OCI-LY3 (cell line): Measurements from ENCODE around the gene RREB1.
A peak's percentile ranks its signal among the peaks of the same experiment; 100 is the strongest.
"Not testable (repeated sequence)": the region's sequence is repeated elsewhere in the genome, so short reads cannot be mapped to it uniquely, and the experiment has no call there.

Experiments used
- H2AFZ ChIP-seq: fragments of 200-600, 300-600 bp; shearing (Covaris generic); 2 replicates; pipeline ENCODE4 v1.6.0; 2014; ENCODE audit warnings: antibody characterized with exemption, low read depth, low read length
- H3K27ac ChIP-seq: fragments of 200-600, 300-600 bp; sonication (generic); 2 replicates; pipeline ENCODE4 v1.5.1; 2014; ENCODE audit warnings: mild to moderate bottlenecking, low read length, moderate library complexity, mixed read lengths
- H3K27me3 ChIP-seq: fragments of 200-600, 300-600 bp; sonication (generic); 2 replicates; pipeline ENCODE4 v1.6.1; 2014; ENCODE audit warnings: low read depth, low read length, mixed read lengths
- H3K36me3 ChIP-seq: fragments of 200-600, 300-600 bp; sonication (generic); replicated peaks from 2 replicates; pipeline ENCODE3; 2014; ENCODE audit warnings: low read depth, low read length, mixed read lengths
- H3K4me1 ChIP-seq: fragments of 300-600, 200-600 bp; sonication (generic); 2 replicates; pipeline ENCODE4 v1.6.1; 2014; ENCODE audit warnings: low read length, mixed read lengths
- H3K4me2 ChIP-seq: fragments of 200-600, 300-600 bp; sonication (generic); 2 replicates; pipeline ENCODE4 v1.6.1; 2014; ENCODE audit warnings: low read length, mixed read lengths
- H3K4me3 ChIP-seq: fragments of 300-600, 200-600 bp; sonication (generic); 2 replicates; pipeline ENCODE4 v1.5.1; 2014; ENCODE audit warnings: antibody characterized with exemption, mild to moderate bottlenecking, low read length, moderate library complexity
- H3K79me2 ChIP-seq: fragments of 300-600, 200-600 bp; shearing (Covaris generic); 2 replicates; pipeline ENCODE4 v1.6.1; 2014; ENCODE audit warnings: mild to moderate bottlenecking, low read length, mixed read lengths
- H3K9ac ChIP-seq: fragments of 300-600, 200-600 bp; shearing (Covaris generic); 2 replicates; pipeline ENCODE4 v1.6.0; 2014; ENCODE audit warnings: mild to moderate bottlenecking, low read length, moderate library complexity
- H3K9me3 ChIP-seq: fragments of 200-600, 300-600 bp; shearing (Covaris generic); 2 replicates; pipeline ENCODE4 v1.6.1; 2014; ENCODE audit warnings: low read length, mixed read lengths; ENCODE audit not compliant: insufficient read depth
- H4K20me1 ChIP-seq: fragments of 200-600, 300-600 bp; sonication (generic); 2 replicates; pipeline ENCODE4 v1.6.1; 2016; ENCODE audit warnings: low read length, mixed read lengths; ENCODE audit not compliant: insufficient read depth
- CTCF ChIP-seq: fragments of 200-600, 300-600 bp; sonication (generic); IDR thresholded peaks from 2 replicates; pipeline ENCODE4 v1.5.1; 2014; ENCODE audit warnings: antibody characterized with exemption, low read length, low read depth
- EZH2phosphoT487 ChIP-seq: fragments of 200-600 bp; shearing (Covaris generic); IDR thresholded peaks from 2 replicates; pipeline ENCODE4 v1.6.1; 2018; ENCODE audit warnings: antibody characterized with exemption, mixed run types, low read depth

The RREB1 gene

DNA sequence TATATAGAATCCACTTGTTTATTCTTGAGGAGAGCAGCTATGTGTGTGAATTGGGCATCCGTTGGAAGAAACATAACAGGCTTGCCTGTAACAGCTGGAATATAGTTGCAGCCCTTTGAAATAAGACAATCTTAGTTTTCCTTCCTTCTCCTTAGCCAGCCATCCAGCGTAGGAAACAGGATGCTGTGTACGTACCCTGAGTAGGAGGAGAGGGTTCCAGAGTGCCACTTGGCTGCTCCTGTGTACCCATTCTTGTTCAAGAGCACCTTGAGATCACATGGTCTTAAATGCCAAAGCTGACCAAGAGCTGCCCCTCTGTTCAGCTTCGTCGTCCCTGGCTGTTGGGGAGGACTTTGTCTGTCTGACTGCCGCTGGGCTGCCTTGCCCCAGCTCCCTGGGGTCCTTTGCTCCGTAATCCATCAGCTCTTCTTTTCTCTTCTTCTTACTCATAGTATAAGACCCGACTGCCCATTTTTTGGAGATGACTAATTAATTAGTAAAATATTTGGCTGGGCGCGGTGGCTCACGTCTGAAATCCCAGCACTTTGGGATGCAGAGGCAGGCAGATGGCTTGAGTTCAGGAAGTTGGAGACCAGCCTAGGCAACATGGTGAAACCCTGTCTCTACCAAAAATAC lies 49.0 kb downstream of the RREB1 start:
- no peaks in the 10 kb centered on the region for H3K27me3 ChIP-seq
- no peak overlapping the region for H3K4me3 ChIP-seq
- peaks cover 96% of the 10 kb centered on the region for H4K20me1 ChIP-seq
- peaks cover 91% of the 10 kb centered on the region for H3K79me2 ChIP-seq
- no peaks in the 10 kb centered on the region for H3K9me3 ChIP-seq
- TF ChIP-seq CTCF (no peak), EZH2phosphoT487 (no peak)
- 0 out of 2 replicates have a peak overlapping the region, but pooled peaks have one; percentile 82 for H3K4me2 ChIP-seq
- no peak overlapping the region for H2AFZ ChIP-seq
- H3K27ac ChIP-seq: no peak overlapping the region
- H3K36me3 ChIP-seq: peaks cover 5% of the 10 kb centered on the region
- H3K4me1 ChIP-seq: peaks cover 44% of the 10 kb centered on the region
- no peak overlapping the region for H3K9ac ChIP-seq

DNA sequence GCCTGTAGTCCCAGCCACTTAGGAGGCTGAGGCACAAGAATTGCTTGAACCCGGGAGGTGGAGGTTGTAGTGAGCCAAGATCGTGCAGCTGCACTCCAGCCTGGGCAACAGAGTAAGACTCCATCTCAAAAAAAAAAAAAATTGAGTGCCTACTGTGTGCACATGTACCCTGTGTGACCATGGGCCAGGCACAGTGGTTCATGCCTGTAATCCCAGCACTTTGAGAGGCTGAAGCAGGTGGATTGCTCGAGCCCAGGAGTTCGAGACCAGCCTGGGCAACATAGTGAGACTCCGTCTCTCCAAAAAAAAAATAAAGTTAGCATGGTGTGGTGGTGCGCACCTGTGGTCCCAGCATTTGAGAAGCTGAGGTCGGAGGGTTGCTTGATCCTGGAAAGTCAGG lies 49.5 kb downstream of the RREB1 start:
- H3K4me2 ChIP-seq, H3K27ac ChIP-seq, H3K9ac ChIP-seq, H2AFZ ChIP-seq, H3K4me3 ChIP-seq, H3K9me3 ChIP-seq, H3K36me3 ChIP-seq, H3K27me3 ChIP-seq: not testable (repeated sequence)
- Histone ChIP-seq H3K79me2 (peaks cover 91% of the 10 kb centered on the region), H4K20me1 (peaks cover 96% of the 10 kb centered on the region), H3K4me1 (peaks cover 41% of the 10 kb centered on the region)

DNA sequence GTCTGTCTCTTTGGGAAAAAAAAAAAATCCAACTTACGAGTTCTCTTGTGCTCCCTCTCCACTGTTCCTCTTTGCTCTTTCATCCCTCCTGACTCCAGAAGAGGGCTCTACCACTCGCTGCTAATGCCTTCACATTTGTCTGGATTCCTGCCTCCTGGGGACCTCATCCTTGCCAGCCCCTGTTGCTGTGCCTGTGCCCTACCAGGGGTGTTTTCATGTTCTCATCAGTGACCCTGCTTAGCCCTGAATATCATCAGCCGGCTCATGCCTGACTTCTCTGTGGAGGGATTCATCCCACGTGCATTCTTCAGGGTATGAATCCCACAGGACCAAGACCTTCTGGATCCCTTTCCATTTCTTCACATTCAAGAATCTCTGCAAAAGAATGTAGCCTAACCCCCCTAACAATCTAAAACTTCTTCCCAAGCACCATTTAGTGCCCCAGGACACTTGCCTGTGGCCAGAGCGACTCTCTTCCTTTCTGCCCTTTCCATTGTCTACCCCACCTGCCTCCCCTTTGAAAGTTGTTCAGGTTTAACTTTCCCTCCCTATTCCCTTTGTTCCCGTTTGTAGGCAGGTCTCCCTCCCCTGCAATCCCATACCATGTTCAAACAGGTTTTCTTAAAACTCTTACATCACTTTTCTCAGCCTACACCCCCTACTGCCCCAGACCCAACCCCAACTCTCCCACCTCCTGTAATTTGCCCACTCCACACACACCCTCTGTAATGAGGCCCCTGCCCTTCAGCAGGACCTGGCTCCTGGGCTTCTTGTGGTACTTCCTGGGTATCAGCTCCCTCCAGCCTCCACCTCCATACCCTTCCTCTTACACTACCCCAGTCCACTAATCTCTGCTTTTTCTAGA lies 50.2 kb downstream of the RREB1 start:
- H3K27me3 ChIP-seq: no peaks in the 10 kb centered on the region
- no peak overlapping the region for H3K27ac ChIP-seq
- H3K4me2 ChIP-seq: no peak overlapping the region
- peaks cover 5% of the 10 kb centered on the region for H3K36me3 ChIP-seq
- no peak overlapping the region for H3K9ac ChIP-seq
- peaks cover 94% of the 10 kb centered on the region for H4K20me1 ChIP-seq
- H3K79me2 ChIP-seq: peaks cover 89% of the 10 kb centered on the region
- H3K9me3 ChIP-seq: no peaks in the 10 kb centered on the region
- H2AFZ ChIP-seq: no peak overlapping the region
- H3K4me3 ChIP-seq: no peak overlapping the region
- TF ChIP-seq CTCF: no peak
- TF ChIP-seq EZH2phosphoT487: no peak
- H3K4me1 ChIP-seq: peaks cover 36% of the 10 kb centered on the region

- H3K79me2 ChIP-seq: peaks cover 86% of the 10 kb centered on the region
- no peak overlapping the region for H3K9ac ChIP-seq
- no peak overlapping the region for H3K27ac ChIP-seq
- no peak overlapping the region for H3K4me2 ChIP-seq
- peaks cover 5% of the 10 kb centered on the region for H3K36me3 ChIP-seq
- peaks cover 17% of the 10 kb centered on the region for H3K4me1 ChIP-seq
- no peaks in the 10 kb centered on the region for H3K27me3 ChIP-seq
- peaks cover 91% of the 10 kb centered on the region for H4K20me1 ChIP-seq
- no peaks in the 10 kb centered on the region for H3K9me3 ChIP-seq
- TF ChIP-seq EZH2phosphoT487: no peak
- no peak for TF ChIP-seq CTCF
- H3K4me3 ChIP-seq: no peak overlapping the region
- no peak overlapping the region for H2AFZ ChIP-seq
Observed at GRCh38 chr6:7159790-7160525, 52.2 kb downstream of the RREB1 start.
